ENCODE results near the gene RASA3. TPM values are rescaled to one million over a fixed set of nuclear protein-coding genes. Genes with fewer than 3 reads are reported as not detected.

RASA3 gene
- total and polyA plus RNA-seq, 2 donors (not counting 3 experiments of a cell fraction or from before 2014, with no cell fraction given): 26.5 to 53.8 TPM

DNA sequence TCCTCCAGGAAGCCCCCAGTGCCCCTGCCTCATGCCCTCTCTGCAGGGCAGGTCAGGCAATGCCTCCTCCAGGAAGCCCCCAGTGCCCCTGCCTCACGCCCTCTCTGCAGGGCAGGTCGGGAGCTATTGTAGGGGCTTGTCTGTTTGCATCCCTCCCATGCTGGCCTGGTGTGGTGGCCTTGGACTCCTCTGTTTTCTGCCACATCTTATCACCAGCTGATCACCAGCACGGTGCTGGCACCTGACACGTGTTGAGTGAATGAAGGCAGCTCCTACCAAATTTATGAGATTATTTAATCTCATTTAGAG is 107.1 kb downstream of the RASA3 start:
- dilution Hi-C loops (cut with MboI; ENCODE audit: extremely low pct_ligation_motif_present, low sequenced_read_pairs): no loop called here
- H4K20me1 ChIP-seq (replicated peaks; ENCODE audit: control insufficient read depth, extremely low read depth, insufficient read depth, low read length): no peaks in the 10 kb centered on the region
- no peaks in the 10 kb centered on the region for H3K9me3 ChIP-seq (replicated peaks; ENCODE audit: control insufficient read depth, insufficient read depth, low read length)
- intact Hi-C loops (cut with micrococcal nuclease): no loop called here
- H3K9me1 ChIP-seq (replicated peaks; ENCODE audit: control insufficient read depth, extremely low read depth, insufficient read depth, low read length): no peaks in the 10 kb centered on the region
- H3K27ac ChIP-seq (ENCODE audit: insufficient read depth, low read depth, low read length): no peak overlapping the region
- ChIA-PET POLR2A (no interaction called here), CTCF (no interaction called here)
- no peak overlapping the region for H3K4me2 ChIP-seq (ENCODE audit: insufficient read depth, low read length)
- H3K36me3 ChIP-seq (ENCODE audit: control insufficient read depth in 2 of 2, extremely low read depth in 1 of 2, insufficient read depth in 2 of 2, low read length in 2 of 2): peaks cover 7 to 43% of the 10 kb centered on the region in 2 experiments
- H3K27me3 ChIP-seq (ENCODE audit: control insufficient read depth in 2 of 2, insufficient read depth in 2 of 2, low read length in 2 of 2): no peaks in the 10 kb centered on the region
- TF ChIP-seq, protein P1, sequence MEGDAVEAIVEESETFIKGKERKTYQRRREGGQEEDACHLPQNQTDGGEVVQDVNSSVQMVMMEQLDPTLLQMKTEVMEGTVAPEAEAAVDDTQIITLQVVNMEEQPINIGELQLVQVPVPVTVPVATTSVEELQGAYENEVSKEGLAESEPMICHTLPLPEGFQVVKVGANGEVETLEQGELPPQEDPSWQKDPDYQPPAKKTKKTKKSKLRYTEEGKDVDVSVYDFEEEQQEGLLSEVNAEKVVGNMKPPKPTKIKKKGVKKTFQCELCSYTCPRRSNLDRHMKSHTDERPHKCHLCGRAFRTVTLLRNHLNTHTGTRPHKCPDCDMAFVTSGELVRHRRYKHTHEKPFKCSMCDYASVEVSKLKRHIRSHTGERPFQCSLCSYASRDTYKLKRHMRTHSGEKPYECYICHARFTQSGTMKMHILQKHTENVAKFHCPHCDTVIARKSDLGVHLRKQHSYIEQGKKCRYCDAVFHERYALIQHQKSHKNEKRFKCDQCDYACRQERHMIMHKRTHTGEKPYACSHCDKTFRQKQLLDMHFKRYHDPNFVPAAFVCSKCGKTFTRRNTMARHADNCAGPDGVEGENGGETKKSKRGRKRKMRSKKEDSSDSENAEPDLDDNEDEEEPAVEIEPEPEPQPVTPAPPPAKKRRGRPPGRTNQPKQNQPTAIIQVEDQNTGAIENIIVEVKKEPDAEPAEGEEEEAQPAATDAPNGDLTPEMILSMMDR (IDR thresholded peaks at IDR 0.05; ENCODE audit: extremely low read depth in 1 of 2, insufficient read depth in 1 of 2, low read depth in 1 of 2, low read length in 2 of 2): no peak
- TF ChIP-seq, protein P2, sequence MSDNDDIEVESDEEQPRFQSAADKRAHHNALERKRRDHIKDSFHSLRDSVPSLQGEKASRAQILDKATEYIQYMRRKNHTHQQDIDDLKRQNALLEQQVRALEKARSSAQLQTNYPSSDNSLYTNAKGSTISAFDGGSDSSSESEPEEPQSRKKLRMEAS (IDR thresholded peaks at IDR 0.05; ENCODE audit: insufficient read depth, insufficient read length): no peak
- TF ChIP-seq POLR2AphosphoS5 (IDR thresholded peaks at IDR 0.05; ENCODE audit: insufficient read depth, low read depth, low read length): no peak
- H2AFZ ChIP-seq (ENCODE audit: low read depth, low read length): no peak overlapping the region
- BruUV-seq (replicated peaks): no TSS peak
- peaks cover 29% of the 10 kb centered on the region for H3K79me2 ChIP-seq (ENCODE audit: control insufficient read depth, insufficient read depth, low read length)
- no peak overlapping the region for H3K4me3 ChIP-seq (replicated peaks in 1 of 3; ENCODE audit: insufficient read depth in 1 of 3, low read depth in 1 of 3, low read length in 3 of 3)
- H3K4me1 ChIP-seq (ENCODE audit: control insufficient read depth, extremely low read depth, insufficient read depth, low read length): peaks cover 17% of the 10 kb centered on the region
- no peak for DNase-seq (ENCODE audit: low read depth, low spot score)
- H3K9ac ChIP-seq (replicated peaks; ENCODE audit: extremely low read depth, insufficient read depth, low read length): no peak overlapping the region
- no peak for FAIRE-seq

DNA sequence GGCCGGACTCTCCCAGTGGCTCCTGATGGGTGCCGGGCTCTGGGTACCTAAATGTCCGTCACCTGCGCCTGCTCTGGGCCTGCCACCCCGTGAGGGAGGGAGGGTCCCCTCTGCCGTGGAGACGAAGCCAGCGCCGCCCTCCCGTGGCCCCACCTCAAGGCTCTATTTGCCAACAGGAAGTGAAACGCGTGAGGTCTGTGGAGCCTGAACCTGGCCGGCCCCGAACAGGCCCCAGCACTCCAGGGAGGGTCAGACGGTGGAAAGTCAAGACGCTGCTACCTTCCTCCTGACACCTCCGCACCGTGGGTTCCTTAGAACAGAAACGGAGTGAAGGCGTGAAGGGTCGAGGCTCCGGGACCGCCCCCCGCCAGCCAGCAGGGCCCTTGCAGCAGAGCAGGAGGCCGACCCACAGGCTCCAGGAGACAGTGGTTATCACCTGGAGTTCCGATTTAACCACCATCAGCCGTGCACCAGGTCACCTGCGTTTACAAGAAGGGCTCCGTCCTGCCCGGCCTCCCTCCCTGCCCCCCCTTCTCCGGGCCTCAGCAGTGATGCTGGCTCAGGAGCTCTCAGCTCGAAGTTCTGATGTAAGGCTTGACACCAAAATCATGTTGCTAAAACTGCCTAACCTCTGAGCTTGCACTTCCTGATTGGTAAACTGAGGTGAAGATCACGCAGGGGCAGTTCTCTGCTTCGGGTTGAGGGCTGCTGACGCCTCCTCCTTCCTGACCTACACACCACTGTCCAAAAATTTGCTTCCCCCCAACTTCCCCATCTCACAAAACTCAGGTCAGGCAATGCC is 107.6 kb downstream of the RASA3 start:
- ChIA-PET POLR2A (no interaction called here), CTCF (no interaction called here)
- TF ChIP-seq POLR2A (IDR thresholded peaks at IDR 0.05; ENCODE audit: low read depth, low read length) (no peak), EZH2 (IDR thresholded peaks at IDR 0.05; ENCODE audit: borderline replicate concordance, low read depth, low read length, severe bottlenecking) (no peak)
- TF ChIP-seq, protein P1 (IDR thresholded peaks at IDR 0.05; ENCODE audit: extremely low read depth in 1 of 2, insufficient read depth in 1 of 2, low read depth in 1 of 2, low read length in 2 of 2): no peak
- Histone ChIP-seq H3K4me3 (replicated peaks in 1 of 3; ENCODE audit: insufficient read depth in 1 of 3, low read depth in 1 of 3, low read length in 3 of 3) (no peak overlapping the region), H3K9ac (replicated peaks; ENCODE audit: extremely low read depth, insufficient read depth, low read length) (no peak overlapping the region), H3K79me2 (ENCODE audit: control insufficient read depth, insufficient read depth, low read length) (peaks cover 25% of the 10 kb centered on the region), H3K9me3 (replicated peaks; ENCODE audit: control insufficient read depth, insufficient read depth, low read length) (no peaks in the 10 kb centered on the region), H3K9me1 (replicated peaks; ENCODE audit: control insufficient read depth, extremely low read depth, insufficient read depth, low read length) (no peaks in the 10 kb centered on the region), H4K20me1 (replicated peaks; ENCODE audit: control insufficient read depth, extremely low read depth, insufficient read depth, low read length) (no peaks in the 10 kb centered on the region), H3K27me3 (ENCODE audit: control insufficient read depth in 2 of 2, insufficient read depth in 2 of 2, low read length in 2 of 2) (no peaks in the 10 kb centered on the region), H2AFZ (ENCODE audit: low read depth, low read length) (no peak overlapping the region), H3K27ac (ENCODE audit: insufficient read depth, low read depth, low read length) (no peak overlapping the region), H3K36me3 (ENCODE audit: control insufficient read depth in 2 of 2, extremely low read depth in 1 of 2, insufficient read depth in 2 of 2, low read length in 2 of 2) (peaks cover 7 to 45% of the 10 kb centered on the region in 2 experiments), H3K4me1 (ENCODE audit: control insufficient read depth, extremely low read depth, insufficient read depth, low read length) (peaks cover 17% of the 10 kb centered on the region), H3K4me2 (ENCODE audit: insufficient read depth, low read length) (no peak overlapping the region)
- dilution Hi-C loops (cut with MboI; ENCODE audit: extremely low pct_ligation_motif_present, low sequenced_read_pairs): no loop called here
- intact Hi-C loops (cut with micrococcal nuclease): no loop called here
- DNase-seq (ENCODE audit: low read depth, low spot score) (no peak), FAIRE-seq (no peak)
- BruUV-seq (replicated peaks): no TSS peak

Data from endothelial cell of umbilical vein (primary cell).